Esophagus muscularis mucosa (tissue), 4 donors: Measurements from ENCODE around the gene GNG5. TPM values are rescaled to one million over a fixed set of nuclear protein-coding genes. Genes with fewer than 3 reads are reported as not detected.

Experiments used
- DNase-seq: peaks from one replicate; pipeline ENCODE4 v3.0.0-alpha.2; 2017; ENCODE audit errors: extremely low spot score
- H3K27ac ChIP-seq, 4 donors: fragments of 200-600 bp; sonication (generic); replicated peaks in 1 of 4; 1 replicate in 3 of 4; 2 replicates in 1 of 4; pipeline ENCODE4 v1.5.1; 2016 to 2019; ENCODE audit warnings: mild to moderate bottlenecking in 1 of 4
- H3K27me3 ChIP-seq, 4 donors: fragments of 200-600 bp; sonication (generic); one replicate each; pipeline versions ENCODE4 v1.5.1 to v1.6.0; 2016 to 2019
- H3K36me3 ChIP-seq, 4 donors: fragments of 200-600 bp; sonication (generic); one replicate each; pipeline ENCODE4 v1.5.1; 2016 to 2019
- H3K4me1 ChIP-seq, 4 donors: fragments of 200-600 bp; sonication (generic); one replicate each; pipeline ENCODE4 v1.5.1; 2016 to 2019
- H3K4me3 ChIP-seq, 4 donors: fragments of 200-600 bp; sonication (generic); 1 replicate in 2 of 4; 2 replicates in 2 of 4; pipeline ENCODE4 v1.5.1; 2016 to 2019; ENCODE audit warnings: mild to moderate bottlenecking in 4 of 4, moderate library complexity in 1 of 4
- H3K9me3 ChIP-seq, 4 donors: fragments of 200-600 bp; sonication (generic); 1 replicate in 3 of 4; 2 replicates in 1 of 4; pipeline ENCODE4 v1.5.1; 2016 to 2019
- EP300 ChIP-seq: sonication (generic); formaldehyde crosslinking; IDR thresholded peaks from one replicate; pipeline ENCODE4 v1.6.1; 2017; ENCODE audit warnings: antibody characterized with exemption
- POLR2A ChIP-seq: fragments of 450-650 bp; IDR thresholded peaks from one replicate; pipeline ENCODE4 v1.6.1; 2017; ENCODE audit warnings: antibody characterized with exemption, moderate library complexity, mild to moderate bottlenecking, low read depth
- POLR2AphosphoS5 ChIP-seq, 2 donors: sonication (generic); formaldehyde crosslinking; IDR thresholded peaks; one replicate each; pipeline ENCODE4 v1.6.1; 2017; ENCODE audit warnings: antibody characterized with exemption in 2 of 2
- WGBS: methylation state at CpG from one replicate; pipeline ENCODE4 v1.1.5; 2018; 5-methylcytosine and 5-hydroxymethylcytosine counted together
- intact Hi-C: fragments of 100-400 bp; cut with DNase I; formaldehyde crosslinking; loops from one replicate; pipeline ENCODE4 v1.15.1; 2023
- total RNA-seq, 4 donors: library from RNA; depleted of rRNA; stranded (reverse); fragments of >200 nt; gene quantifications; one replicate each; pipeline versions ENCODE4 v1.1.0 to v1.2.1, GENCODE V29; 2016
- TF ChIP-seq, protein P1 (sequence below), 3 experiments: fragments of 200-600 bp in 2 of 3; fragments of 450-650 bp in 1 of 3; sonication (generic) in 2 of 3; IDR thresholded peaks; one replicate each; pipeline ENCODE4 v1.5.1; 2017 to 2019; ENCODE audit warnings: antibody characterized with exemption in 3 of 3, mild to moderate bottlenecking in 2 of 3, moderate library complexity in 1 of 3

GNG5 gene
- total RNA-seq, 4 donors from 2014 or later, result 62.6 to 79.3 (median 74.5) TPM

DNA sequence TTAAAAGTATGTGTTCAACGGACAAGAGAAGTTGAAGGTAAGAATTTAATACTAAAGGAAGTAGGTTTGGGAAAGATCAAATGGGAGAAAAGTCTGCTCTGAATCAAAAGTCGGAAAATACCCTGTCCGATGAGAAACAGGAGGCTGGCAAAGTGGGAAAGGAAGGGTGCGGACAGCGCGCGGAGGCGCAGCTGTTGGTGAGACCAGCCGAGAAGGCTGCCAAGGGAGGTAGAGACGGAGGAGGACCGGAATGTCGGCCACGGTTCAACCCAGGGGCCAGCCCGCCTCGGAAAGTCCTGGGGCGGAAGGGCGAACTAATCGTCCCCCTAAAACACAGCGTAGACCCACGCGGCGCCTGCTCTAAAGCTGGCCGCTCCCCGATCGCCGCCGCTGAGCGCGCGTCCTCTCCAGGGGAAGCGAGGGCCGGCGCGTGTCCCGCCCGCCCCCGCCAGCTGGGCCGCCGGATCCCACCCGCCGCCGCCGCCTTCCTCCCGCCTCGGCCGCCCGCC is 834 bp downstream of the GNG5 start:
- WGBS, result 1% methylated on average over 36 of the region's 47 CpGs

DNA sequence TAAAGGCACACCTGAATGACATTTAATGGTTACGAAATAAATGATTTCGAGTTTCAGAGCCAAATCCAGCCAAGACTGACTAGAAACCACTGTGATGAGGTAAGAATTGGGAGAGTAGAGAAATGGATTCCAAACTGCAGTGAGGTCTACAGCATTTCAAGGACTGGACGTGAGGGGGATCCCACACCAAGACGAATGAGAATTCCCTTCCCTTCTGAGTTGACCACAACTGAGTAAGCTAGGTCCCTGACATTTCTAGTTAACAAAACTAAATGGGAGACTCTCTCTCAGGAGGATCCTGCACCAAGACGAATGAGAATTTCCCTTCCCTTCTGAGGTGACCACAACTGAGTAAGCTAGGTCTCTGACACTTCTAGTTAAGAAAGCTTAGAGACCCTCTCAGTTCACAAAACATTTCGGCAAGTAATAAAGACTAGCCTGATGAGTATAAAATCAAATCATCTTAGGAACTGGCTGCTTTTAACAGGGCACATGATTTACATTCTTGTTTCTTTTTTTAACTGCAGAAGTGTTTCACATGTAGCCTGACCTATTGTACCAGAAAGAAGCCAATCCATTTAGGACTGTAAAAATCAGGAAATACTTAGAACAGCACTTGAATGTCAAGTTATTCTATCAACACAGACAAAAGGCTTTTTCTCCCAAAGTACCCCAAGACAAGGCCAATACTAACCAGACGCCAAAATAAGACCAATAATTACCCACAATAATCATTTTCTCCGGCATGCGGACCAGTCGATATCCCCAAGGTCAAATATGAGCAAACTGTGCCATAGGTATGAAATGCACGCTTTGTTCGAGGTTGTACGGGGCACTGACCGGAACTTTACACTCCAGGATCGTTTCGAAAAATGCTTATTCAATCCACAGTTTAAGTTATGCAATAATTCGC is 1.5 kb downstream of the GNG5 start:
- peak overlapping the region; percentile 94 to 97 (median 96) for H3K27ac ChIP-seq
- H3K36me3 ChIP-seq, result peaks cover 0 to 19% (median 8%) of the 10 kb centered on the region in 4 donors
- peaks cover 53 to 61% (median 56%) of the 10 kb centered on the region in 4 donors for H3K4me1 ChIP-seq
- 4% methylated on average over 17 of the region's 17 CpGs for WGBS
- intact Hi-C loops, result loop anchor here (5.0 kb wide), 1 partner anchor 67 kb away; the partner anchor contains the start of gene CTBS
- peaks cover 0 to 7% (median 0%) of the 10 kb centered on the region in 4 donors for H3K9me3 ChIP-seq
- no peak for DNase-seq
- H3K4me3 ChIP-seq, result peak overlapping the region; percentile 77 to 85 (median 78)
- H3K27me3 ChIP-seq, result no peaks in the 10 kb centered on the region
- no peak for TF ChIP-seq EP300
- no peak for TF ChIP-seq POLR2AphosphoS5 (IDR thresholded peaks at IDR 0.05)
- TF ChIP-seq, protein P1, sequence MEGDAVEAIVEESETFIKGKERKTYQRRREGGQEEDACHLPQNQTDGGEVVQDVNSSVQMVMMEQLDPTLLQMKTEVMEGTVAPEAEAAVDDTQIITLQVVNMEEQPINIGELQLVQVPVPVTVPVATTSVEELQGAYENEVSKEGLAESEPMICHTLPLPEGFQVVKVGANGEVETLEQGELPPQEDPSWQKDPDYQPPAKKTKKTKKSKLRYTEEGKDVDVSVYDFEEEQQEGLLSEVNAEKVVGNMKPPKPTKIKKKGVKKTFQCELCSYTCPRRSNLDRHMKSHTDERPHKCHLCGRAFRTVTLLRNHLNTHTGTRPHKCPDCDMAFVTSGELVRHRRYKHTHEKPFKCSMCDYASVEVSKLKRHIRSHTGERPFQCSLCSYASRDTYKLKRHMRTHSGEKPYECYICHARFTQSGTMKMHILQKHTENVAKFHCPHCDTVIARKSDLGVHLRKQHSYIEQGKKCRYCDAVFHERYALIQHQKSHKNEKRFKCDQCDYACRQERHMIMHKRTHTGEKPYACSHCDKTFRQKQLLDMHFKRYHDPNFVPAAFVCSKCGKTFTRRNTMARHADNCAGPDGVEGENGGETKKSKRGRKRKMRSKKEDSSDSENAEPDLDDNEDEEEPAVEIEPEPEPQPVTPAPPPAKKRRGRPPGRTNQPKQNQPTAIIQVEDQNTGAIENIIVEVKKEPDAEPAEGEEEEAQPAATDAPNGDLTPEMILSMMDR (IDR thresholded peaks at IDR 0.05), result no peak
- no peak for TF ChIP-seq POLR2A

More for the DNA sequence above, 834 bp downstream of the GNG5 start:
- Histone ChIP-seq H3K27ac (peak overlapping the region; percentile 94 to 97 (median 96)), H3K4me1 (peaks cover 46 to 56% (median 49%) of the 10 kb centered on the region in 4 donors), H3K27me3 (no peaks in the 10 kb centered on the region), H3K4me3 (peak overlapping the region; percentile 77 to 85 (median 78)), H3K9me3 (peaks cover 0 to 7% (median 0%) of the 10 kb centered on the region in 4 donors), H3K36me3 (peaks cover 0 to 12% (median 3%) of the 10 kb centered on the region in 4 donors)
- peak; percentile 92 for DNase-seq
- intact Hi-C loops, result loop anchor here (2.0 to 5.0 kb wide), 2 partner anchors 67 to 97 kb away; partner anchors contain the start of gene CTBS
- TF ChIP-seq EP300, result no peak
- no peak for TF ChIP-seq POLR2AphosphoS5 (IDR thresholded peaks at IDR 0.05)
- TF ChIP-seq, protein P1 (IDR thresholded peaks at IDR 0.05), result no peak
- TF ChIP-seq POLR2A, result no peak

DNA sequence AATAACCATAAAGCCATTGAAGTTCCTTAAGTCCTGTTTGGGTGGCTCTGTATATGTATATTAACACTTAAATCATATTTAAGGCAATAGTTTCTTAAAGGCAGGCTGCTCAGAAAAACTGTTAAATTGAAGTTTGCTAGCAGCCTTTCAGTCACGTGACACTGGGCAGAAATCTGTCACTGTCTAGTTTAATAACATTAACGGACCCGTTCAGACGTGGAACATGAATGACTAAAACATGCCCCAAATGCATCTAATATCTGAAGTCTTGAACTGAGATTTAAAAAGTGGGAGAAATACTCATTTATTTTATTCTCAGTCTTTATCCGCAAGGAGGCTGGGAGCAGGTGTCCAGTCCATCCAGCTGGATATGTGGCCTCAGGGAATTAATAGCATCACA is 3.5 kb downstream of the GNG5 start:
- intact Hi-C loops, result no loop called here
- H3K9me3 ChIP-seq, result no peaks in the 10 kb centered on the region
- no peaks in the 10 kb centered on the region for H3K27me3 ChIP-seq
- WGBS, result 59% methylated on average over 5 of the region's 5 CpGs
- TF ChIP-seq EP300, result no peak
- TF ChIP-seq, protein P1 (IDR thresholded peaks at IDR 0.05), result no peak
- no peak for TF ChIP-seq POLR2A
- TF ChIP-seq POLR2AphosphoS5 (IDR thresholded peaks at IDR 0.05), result no peak
- peak overlapping the region in 1 of 4 donors; percentile 85 for H3K4me3 ChIP-seq
- H3K36me3 ChIP-seq, result peaks cover 0 to 36% (median 20%) of the 10 kb centered on the region in 4 donors
- DNase-seq, result no peak
- H3K4me1 ChIP-seq, result peaks cover 55 to 74% (median 66%) of the 10 kb centered on the region in 4 donors
- no peak overlapping the region for H3K27ac ChIP-seq

DNA sequence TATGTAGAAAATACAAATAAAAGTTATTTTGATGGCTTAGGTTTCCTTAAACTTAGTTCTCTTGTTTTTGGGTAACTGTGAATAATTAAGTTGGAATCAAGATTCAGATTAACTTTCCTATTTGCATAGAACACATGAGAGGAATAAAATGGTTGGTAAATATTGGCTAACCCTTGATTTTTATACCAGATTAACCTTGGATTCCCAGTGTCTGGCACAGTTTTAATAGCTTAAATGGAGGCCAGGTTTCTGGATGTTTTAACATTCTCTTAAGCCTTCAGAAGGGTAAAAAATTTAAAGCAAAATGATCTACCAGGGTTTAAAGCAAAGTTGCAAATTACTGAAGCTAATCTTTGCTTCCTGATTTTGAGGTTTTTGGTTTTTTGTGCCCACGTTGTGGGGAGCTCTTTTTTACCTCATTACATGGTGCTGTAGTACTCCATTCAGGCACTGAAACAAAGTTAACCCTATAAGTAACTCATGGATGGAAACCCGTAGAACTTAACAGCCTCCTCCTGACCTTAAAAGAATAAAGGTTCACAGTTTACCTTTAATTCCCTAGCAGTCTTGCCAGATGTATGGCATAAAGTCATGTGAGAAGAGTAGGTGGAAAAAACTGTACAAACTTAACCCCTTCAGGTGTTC is 8.6 kb downstream of the GNG5 start:
- Histone ChIP-seq H3K4me1 (peaks cover 31 to 48% (median 41%) of the 10 kb centered on the region in 4 donors), H3K9me3 (no peaks in the 10 kb centered on the region), H3K4me3 (no peak overlapping the region), H3K27me3 (no peaks in the 10 kb centered on the region), H3K27ac (no peak overlapping the region), H3K36me3 (peaks cover 14 to 87% (median 62%) of the 10 kb centered on the region in 4 donors)
- no peak for TF ChIP-seq POLR2AphosphoS5 (IDR thresholded peaks at IDR 0.05)
- TF ChIP-seq POLR2A, result no peak
- TF ChIP-seq, protein P1 (IDR thresholded peaks at IDR 0.05), result no peak
- TF ChIP-seq EP300, result no peak
- DNase-seq, result no peak
- WGBS, result 33% methylated on average over 2 of the region's 2 CpGs
- intact Hi-C loops, result no loop called here
